HG03097 (cell line): ENCODE measurements around the gene ACSL3.
"Not testable (repeated sequence)": the region's sequence is repeated elsewhere in the genome, so short reads cannot be mapped to it uniquely, and the experiment has no call there.

Experiments
- ATAC-seq: cut with Tn5 transposase; IDR thresholded peaks from one replicate; pipeline ENCODE4 v1.9.1; 2021; ENCODE audit not compliant: unreplicated experiment, low FRiP score

The ACSL3 gene

GRCh38 chr2:222851956-222852617, 8.7 kb upstream of the ACSL3 start:
- no peak for ATAC-seq

DNA sequence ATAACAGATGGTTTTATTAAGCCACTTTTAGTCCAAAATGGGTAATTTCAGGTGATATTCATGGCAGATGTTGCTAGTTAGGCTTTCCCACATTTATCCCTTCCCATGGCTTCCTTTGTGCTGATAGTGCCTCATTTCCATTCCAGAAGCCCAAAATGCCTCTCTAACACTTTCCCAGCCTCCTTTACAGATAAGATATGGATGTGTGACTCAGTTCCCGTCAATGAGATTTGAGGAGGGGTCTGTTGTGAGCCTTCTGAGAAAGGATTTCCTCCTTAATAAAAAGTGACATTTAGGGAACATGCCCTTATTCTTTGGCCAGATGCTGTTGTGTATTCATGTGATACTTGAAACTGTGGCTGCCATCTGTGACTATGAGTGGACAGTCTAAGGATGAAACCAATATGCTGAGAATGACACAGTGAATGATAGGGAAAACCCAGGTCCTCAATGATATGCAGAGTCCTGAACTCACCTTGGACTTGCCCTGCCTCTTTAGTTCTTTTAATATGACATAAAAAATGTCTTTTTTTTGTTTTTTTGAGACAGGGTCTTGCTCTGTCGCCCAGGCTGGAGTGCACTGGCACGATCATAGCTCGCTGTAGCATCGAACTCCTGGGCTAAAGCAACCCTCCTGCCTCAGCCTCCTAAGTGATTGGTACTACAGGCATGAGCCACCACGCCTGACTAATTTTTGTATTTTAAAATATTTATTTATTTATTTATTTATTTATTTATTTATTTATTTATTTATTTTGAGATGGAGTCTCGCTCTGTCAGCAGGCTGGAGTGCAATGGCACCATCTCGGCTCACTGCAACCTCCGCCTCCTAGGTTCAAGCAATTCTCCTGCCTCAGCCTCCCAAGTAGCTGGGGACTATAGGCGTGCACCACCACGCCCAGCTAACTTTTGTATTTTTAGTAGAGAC, 5.8 kb upstream of the ACSL3 start:
- no peak for ATAC-seq

DNA sequence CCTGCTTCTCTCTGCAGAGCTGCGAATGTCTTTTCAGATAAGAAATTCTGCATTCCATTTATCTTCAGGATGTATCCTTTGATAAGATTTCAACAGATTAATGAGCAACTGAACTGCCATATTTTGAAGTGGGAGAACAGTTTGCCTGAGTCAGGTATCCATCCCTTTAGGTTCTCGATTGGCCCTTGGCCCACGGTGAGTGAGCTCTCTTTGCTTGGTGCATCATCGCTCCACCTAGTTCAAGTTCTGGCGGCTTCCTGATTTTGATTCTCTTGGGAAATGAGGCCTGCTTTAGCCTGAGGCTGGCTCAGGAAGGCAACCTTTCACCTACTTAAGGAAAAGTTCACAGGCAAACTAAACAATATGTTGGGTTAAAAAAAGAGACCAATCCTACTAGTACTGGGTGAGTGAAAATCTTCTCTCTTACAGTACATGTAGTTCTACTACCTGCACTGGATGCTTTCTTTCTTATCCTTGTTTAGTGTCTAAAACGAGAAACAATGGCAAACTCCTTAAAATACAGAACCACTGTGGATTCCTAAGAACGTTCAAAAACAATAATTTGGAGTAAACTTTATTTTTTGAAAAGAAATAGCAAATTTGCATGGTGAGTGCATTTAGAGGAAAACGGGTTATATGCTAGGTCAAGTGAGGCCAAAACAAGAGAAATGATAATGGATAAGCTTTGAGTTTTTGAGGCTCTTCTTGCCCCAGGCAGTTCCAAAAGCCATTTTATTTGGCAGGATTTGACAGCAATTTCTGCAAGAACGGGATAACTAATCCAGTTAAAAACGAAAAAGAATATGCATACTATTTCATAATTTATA, 837 bp upstream of the ACSL3 start:
- ATAC-seq = no peak

DNA sequence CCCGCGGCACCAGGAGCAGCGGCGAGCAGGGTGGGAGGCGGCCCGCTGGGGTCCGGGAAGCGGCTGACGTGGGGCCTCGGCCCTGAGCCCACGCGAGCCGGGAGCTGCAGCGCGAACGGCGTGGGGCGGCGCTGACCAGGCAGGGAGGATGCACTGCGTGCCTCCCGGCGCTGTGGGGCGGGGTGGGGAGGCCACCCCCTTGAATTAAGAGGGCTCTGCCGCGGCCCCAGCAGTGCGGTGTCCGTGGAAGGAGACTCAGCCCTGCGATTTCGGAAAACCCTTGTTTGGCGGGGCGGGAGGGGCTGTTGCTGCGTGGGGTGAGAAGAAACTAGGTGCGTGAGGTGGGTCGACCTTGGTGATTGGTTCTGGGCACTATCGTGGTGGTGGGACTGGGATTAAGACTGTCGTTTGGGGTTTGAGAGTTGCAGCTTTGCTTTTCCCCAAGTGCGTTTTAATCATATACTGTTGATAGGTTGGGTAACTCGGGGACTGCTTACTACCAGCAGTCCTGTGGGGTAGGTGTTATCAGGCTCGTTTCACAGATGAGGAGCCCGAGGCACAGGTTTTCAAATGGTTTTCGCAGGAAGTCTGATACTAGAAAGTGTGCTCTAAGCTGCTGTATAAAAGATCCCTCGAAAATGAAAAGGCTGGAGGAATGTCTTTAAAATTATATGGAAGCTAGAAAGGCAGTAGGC, 722 bp downstream of the ACSL3 start:
- peak; percentile 27 for ATAC-seq

GRCh38 chr2:222862106-222862908, 1.5 kb downstream of the ACSL3 start:
- no peak for ATAC-seq

DNA sequence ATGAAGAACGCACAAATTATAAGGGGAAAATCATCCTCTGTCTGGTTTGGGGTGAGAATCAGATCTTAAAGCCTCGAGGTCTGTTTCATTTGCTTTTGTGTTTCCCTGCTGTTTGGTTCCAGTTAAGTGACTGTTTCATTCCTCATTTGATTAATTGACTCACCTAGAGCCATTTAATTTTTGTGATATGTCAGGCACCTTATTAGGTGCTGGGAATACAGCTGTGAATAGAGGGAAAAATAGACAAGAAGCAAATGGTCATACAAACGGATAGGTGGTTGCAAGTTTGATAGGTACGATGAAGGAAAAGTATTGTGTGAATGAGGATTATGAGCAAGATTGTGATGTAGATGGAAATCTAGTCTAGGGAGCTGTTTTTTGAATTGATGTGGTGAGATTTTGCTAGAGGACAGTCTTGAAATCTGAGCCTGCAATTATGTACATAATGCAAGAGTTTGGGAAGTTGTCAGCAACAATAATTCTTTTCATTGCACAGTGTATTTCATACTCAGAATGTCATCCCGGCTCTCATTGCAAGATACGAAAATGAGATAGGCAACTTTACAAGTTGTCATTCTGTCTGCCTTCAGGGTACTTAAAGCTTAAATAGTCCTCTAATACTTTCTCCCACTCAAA, 2.2 kb downstream of the ACSL3 start:
- no peak for ATAC-seq

DNA sequence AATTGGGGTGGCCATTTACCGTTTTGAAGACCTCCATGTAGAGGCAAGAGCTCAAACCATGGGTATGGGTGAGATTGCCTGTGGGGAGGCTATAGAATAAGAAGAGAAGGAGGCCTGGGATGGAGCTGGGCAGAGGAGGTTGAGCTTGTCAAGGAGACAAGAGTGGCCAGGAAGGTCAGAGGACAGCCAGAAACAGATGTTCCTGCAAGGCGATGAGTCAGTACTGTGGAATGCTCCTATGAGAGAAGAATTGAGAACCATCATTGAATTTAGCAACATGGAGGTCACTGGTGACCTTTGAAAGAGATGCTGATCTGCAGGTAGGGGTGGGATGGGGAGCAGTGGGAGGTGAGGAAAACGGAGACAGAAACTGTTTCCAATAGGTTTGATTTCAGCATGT, 3.5 kb downstream of the ACSL3 start:
- ATAC-seq = no peak

DNA sequence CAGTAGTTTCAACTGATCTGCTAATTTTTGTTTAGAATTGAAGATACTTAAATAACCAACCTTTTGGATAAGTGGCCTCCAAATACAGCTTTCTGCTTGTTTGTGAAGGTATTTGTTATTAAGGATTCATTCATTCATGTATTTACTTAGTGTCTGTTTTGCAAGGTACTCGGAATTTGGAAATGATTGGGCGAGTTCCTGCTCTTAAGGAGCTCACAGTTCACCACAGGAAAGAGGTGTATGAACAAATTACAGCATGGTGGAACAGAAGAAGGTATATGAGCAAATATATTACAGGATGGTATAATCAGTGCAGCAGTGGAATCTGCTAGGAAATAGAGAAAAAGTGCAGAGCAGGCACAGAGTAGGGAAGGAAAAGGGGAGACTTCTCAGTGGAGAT, 4.5 kb downstream of the ACSL3 start:
- no peak for ATAC-seq

DNA sequence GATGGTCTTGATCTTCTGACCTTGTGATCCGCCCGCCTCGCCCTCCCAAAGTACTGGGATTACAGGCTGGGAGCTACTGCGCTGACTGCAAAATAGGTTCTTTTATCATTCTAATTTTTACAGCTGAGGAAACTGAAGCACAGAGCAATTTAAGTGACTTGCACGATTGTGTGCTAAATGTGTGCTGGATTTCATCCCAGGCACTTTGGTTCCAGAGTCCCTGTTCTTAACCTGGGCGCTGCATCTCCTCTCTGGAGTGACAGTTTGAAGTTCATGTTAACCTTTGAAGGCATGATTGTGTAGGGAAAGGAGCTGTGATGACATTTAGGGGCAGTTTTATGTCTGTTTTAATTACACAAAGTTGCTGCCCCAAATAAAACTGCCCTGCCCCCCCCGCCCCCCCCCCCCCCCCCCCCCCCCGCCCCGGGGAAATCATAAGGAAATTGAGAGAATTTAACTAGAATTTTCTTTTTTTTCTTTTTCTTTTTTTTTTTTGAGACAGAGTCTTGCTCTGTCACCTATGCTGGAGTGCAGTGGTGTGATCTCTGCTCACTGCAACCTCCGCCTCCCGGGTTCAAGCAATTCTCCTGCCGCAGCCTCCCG, 5.6 kb downstream of the ACSL3 start:
- no peak for ATAC-seq

DNA sequence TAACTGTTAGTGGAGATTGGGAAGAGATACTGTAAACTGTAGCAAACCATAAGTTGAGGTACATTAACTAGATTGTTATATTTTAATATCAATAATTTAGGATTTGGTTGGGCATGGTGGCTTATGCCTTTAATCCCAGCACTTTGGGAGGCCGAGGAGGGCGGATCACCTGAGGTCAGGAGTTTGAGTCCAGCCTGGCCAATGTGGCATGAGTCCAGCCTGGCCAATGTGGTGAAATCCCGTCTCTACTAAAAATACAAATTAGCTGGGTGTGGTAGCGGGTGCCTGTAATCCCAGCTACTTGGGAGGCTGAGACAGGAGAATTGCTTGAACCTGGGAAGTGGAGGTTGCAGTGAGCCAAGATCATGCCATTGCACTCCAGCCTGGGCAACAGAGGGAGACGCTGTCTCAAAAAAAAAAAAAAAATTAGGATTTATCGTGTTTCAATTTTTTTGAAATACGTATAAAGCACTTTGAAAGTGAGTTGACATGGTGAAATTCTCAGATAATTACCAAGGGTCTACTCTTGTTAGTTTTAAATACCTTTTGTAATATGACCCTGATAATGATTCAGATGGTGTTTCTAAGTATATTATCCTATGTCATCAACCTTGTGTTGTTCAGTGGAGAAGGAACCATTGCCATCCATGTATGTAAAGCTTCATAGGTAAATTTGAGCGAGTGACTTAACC, 7.9 kb downstream of the ACSL3 start:
- ATAC-seq = not testable (repeated sequence)

GRCh38 chr2:222869252-222869560, 8.4 kb downstream of the ACSL3 start:
- ATAC-seq = no peak

DNA sequence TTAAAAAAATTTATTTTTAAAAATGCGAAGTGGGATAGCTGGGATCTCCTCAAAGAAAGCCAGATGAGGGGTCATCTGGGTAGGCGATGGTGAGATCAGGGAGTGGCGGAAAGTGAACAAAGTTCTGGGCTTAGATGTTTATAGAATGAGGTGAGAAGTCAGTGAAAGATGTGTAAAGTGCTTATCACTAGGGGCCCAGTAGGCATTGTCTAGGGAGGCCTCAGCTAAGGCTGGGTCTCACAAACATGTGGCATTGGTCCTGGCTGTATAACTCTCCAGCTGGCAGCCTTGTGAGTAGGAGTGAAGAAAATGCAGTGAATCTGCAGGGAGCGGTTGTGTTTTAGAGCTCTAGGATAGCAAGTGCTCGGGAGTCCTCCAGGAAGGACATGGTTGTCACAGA, 10.5 kb downstream of the ACSL3 start:
- no peak for ATAC-seq

DNA sequence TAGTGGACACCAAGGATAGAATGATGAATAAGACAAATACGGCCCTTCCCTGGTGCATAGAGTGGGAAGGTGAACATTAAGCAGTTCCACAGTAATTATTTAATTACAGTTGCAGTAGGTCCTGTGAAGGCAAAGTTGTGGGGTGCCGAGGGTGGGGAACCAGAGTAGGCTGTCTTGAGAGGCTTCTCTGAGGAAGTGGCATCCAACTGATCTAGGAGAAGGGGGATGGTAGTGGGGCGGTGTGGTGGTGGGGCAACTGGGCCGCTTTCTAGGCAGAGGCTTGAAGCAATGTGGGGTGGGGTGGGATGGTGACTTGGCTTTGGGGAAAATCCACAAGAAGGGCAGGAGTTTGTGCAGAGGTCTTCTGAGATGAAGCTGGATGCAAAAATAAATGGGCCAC, 11.7 kb downstream of the ACSL3 start:
- ATAC-seq = no peak

- ATAC-seq = no peak
Measured at GRCh38 chr2:222875482-222875881, 14.6 kb downstream of the ACSL3 start.

DNA sequence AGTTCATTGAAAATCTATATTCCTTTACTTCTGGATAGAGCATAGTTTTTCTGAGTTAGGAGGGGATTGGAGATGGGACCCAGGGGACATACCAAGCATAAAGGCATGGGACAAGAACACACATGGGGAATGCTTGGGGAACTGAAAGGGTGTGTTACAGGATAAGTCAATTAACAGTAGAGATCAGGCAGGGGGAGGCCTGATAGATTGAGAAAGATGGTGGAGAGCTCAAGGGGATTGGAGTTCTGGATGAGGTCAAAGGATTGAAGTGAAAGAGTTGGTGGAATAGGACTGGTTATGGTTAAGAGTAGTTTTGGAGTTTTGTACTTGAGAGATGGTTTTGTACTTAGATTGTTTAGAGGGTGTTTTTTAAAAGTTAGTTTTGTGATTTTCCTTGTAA, 16.1 kb downstream of the ACSL3 start:
- ATAC-seq = no peak

- no peak for ATAC-seq
Measured at GRCh38 chr2:222877556-222878300, 16.9 kb downstream of the ACSL3 start.

DNA sequence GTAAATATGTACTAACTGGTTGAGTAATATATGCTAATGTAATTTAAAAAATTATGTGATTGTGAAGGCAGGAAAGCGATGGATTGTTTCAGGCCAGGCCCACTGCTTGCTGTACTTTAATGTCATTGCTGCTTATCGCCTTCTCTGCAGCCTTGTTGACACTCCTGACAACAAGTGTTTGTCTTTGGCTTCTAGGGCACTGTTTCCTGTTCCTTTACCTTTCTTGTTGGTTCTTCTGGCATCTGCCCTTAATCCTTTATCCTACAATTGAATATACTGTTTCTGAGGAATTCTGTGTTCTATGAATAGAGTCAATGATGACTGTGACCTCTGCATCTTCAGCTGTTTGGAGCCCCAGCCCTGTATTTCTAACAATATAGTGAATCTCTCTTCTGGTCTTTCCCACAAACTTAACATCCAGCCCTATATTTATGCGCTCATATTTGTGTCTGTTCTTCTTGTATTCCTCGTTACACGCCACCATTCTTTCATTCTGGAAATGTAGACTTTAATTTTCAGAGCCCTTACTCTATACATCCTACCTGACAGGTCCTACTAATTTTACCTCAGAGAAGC, 17.6 kb downstream of the ACSL3 start:
- no peak for ATAC-seq
